ENCODE results near the gene CPT1C.

The CPT1C gene

DNA sequence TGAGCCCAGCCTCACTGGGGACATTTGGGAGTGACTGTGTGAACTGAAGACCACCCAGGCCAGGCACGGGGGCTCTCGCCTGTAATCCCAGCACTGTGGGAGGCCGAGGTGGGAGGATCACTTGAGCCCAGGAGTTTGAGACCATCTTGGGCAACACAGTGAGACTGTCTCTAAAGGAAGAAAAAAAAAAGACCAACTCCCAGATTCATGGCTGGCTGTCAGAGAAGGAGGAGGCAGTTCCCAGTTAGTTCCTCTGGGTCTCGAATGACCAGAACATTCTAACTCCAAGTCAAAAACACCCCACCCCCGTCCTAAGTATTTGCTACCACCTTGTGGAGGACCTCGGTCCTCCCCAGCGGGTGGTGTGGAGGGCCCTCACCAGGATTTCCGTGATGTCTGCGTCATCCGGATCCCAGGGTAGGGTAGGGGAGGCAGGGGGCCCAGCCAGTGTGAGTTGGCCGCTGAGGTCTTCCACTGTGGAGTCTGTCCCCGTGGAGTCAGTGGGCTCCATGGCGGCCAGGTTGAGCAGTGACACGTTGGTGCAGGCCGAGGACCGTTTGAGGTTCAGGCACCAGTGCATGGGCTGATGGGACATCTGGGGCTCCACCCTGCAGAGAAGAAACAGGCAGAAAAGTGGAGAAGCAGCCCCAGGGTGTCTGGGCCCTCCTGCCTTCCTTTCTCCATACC lies 70.9 kb downstream of the CPT1C start:
- no peak for DNase-seq (ENCODE audit: low spot score)

DNA sequence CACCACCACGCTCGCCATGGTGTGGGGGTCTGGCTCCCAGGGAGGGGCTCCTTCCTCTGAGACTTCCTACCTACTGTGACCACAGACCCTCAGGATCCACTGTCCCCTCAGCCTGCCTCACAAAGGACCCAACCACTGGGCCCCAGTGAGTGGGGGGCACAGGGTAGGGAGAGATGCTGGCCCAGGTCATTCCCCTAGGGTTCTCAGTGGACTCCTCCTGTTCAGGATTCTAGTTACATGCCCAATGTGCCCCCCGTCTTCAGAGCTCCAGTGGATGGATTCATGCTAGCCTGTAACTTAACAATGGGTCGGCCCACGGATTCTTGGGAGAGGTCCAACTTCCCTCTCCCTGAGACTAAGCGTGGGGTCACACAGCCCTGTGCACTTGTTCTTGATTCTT lies 72.3 kb downstream of the CPT1C start, which contains the start of gene TSKS:
TSKS (minus strand) TSS at position 77 of the 400 bp plus-strand sequence; CDS start at position 18, 59 bp downstream.
- no peak for DNase-seq (ENCODE audit: low spot score)

Data from hematopoietic multipotent progenitor cell treated with erythropoietin and hydrocortisone succinate and interleukin-3 and kit ligand, for 17 days (in vitro differentiated cells).